Left lung (tissue), 10 donors: ENCODE data around the gene OTX1. TPM values are rescaled to one million over a fixed set of nuclear protein-coding genes. Genes with fewer than 3 reads are reported as not detected.
A peak's percentile ranks its signal among the peaks of the same experiment; 100 is the strongest.

Experiments
- ATAC-seq: fragments of 200-7000 bp; cut with Tn5 transposase; one replicate; pipeline ENCODE4 v1.9.1; 2020; ENCODE audit warnings: moderate library complexity
- DNase-seq, 4 donors: peaks; one replicate each; pipeline ENCODE4 v3.0.0-alpha.2; 2013 to 2020
- H3K27ac ChIP-seq, 2 donors: fragments of 200-600 bp; sonication (generic) in 1 of 2; one replicate each; pipeline versions ENCODE4 v1.5.0 to v1.8.0; 2020 to 2021
- H3K27me3 ChIP-seq, 2 donors: fragments of 200-600 bp; sonication (generic) in 1 of 2; one replicate each; pipeline versions ENCODE4 v1.5.0 to v1.8.0; 2020 to 2021
- H3K36me3 ChIP-seq, 2 donors: fragments of 200-600 bp; sonication (generic) in 1 of 2; one replicate each; pipeline versions ENCODE4 v1.5.0 to v1.8.0; 2020 to 2021
- H3K4me1 ChIP-seq, 2 donors: fragments of 200-600 bp; one replicate each; pipeline ENCODE4 v1.8.0; 2021
- H3K4me3 ChIP-seq, 2 donors: fragments of 200-600 bp; sonication (generic) in 1 of 2; one replicate each; pipeline versions ENCODE4 v1.5.0 to v1.8.0; 2020 to 2021; ENCODE audit warnings: mild to moderate bottlenecking in 1 of 2
- H3K9me3 ChIP-seq, 2 donors: fragments of 200-600 bp; sonication (generic) in 1 of 2; one replicate each; pipeline versions ENCODE4 v1.5.0 to v1.8.0; 2020 to 2021
- intact Hi-C, 2 donors: fragments of 100-400 bp; cut with DNase I; formaldehyde crosslinking; loops; one replicate each; pipeline versions ENCODE4 v1.11.2 to v1.14.2; 2022
- polyA plus RNA-seq, 6 donors: library from polyadenylated mRNA; unstranded; fragments of 120-200 nt; gene quantifications; one replicate each; pipeline ENCODE4 v1.2.1, GENCODE V29; 2013; ENCODE audit not compliant: insufficient read length in 6 of 6
- total RNA-seq, 2 donors: library from RNA; stranded (reverse); fragmentation: NEBNext Ultra II Directional; extraction: Animal tissue kit (Norgen Biotek cat#: 25700); gene quantifications; one replicate each; pipeline ENCODE4 v1.2.1, GENCODE V29; 2021
- TF ChIP-seq, protein P1 (sequence below), 2 donors: fragments of 200-600 bp; sonication (generic) in 1 of 2; IDR thresholded peaks; one replicate each; pipeline versions ENCODE4 v1.5.0 to v1.8.0; 2021; ENCODE audit warnings: antibody characterized with exemption in 2 of 2
- donor health status: DM: no; HTN: yes; CAD: no.
- donor health status: DM: no; HTN: no; CAD: no.

The OTX1 gene
- total and polyA plus RNA-seq, 8 donors, result 0.04 to 0.55 (median 0.14) TPM; not detected in 1

DNA sequence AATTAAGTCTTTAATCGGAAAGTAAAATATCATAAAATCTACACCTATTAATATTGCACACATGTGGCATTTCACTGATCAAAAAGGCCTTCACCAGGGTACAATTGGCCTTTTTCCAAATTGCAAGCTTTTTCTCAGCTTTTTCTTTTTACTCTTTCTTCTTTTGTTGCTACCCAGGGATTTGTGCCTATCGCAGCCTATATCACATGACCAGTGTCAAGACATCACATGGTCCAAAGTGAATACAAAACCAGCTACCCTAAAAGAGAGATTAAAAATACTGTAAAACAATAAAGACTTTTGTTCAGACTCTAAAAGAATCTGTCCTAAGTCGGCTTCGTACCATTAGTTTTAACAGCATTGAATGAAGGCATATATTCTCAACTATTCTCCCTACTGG is 15.0 kb upstream of the OTX1 start:
- no peaks in the 10 kb centered on the region for H3K36me3 ChIP-seq
- H3K27ac ChIP-seq, result no peak overlapping the region
- no peaks in the 10 kb centered on the region for H3K9me3 ChIP-seq
- TF ChIP-seq, protein P1, sequence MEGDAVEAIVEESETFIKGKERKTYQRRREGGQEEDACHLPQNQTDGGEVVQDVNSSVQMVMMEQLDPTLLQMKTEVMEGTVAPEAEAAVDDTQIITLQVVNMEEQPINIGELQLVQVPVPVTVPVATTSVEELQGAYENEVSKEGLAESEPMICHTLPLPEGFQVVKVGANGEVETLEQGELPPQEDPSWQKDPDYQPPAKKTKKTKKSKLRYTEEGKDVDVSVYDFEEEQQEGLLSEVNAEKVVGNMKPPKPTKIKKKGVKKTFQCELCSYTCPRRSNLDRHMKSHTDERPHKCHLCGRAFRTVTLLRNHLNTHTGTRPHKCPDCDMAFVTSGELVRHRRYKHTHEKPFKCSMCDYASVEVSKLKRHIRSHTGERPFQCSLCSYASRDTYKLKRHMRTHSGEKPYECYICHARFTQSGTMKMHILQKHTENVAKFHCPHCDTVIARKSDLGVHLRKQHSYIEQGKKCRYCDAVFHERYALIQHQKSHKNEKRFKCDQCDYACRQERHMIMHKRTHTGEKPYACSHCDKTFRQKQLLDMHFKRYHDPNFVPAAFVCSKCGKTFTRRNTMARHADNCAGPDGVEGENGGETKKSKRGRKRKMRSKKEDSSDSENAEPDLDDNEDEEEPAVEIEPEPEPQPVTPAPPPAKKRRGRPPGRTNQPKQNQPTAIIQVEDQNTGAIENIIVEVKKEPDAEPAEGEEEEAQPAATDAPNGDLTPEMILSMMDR (IDR thresholded peaks at IDR 0.05), result no peak
- H3K4me3 ChIP-seq, result no peak overlapping the region
- no peaks in the 10 kb centered on the region for H3K4me1 ChIP-seq
- intact Hi-C loops, result no loop called here
- no peaks in the 10 kb centered on the region for H3K27me3 ChIP-seq
- DNase-seq, result no peak
- ATAC-seq, result no peak

DNA sequence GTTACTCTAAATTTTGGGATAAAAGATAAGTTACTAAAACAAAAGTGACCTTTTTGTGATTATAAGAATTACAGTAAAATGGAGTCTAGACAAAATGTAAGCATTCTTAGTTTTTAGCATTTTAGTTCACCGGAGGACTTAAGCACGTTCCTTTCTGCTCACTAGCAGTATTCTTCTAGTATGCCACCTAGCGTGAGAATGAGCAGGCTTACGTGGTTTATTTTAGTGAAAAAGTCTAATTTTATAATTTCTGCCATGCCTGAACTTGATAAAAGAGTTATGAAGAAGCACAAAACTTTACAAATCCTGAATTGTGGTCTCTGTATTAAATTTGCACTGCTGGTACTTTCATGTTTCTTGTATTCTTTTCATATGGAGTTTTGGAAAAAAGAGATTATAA is 12.6 kb upstream of the OTX1 start:
- Histone ChIP-seq H3K4me3 (no peak overlapping the region), H3K27me3 (no peaks in the 10 kb centered on the region), H3K27ac (no peak overlapping the region), H3K36me3 (no peaks in the 10 kb centered on the region), H3K4me1 (no peaks in the 10 kb centered on the region), H3K9me3 (no peaks in the 10 kb centered on the region)
- DNase-seq, result no peak
- TF ChIP-seq, protein P1 (IDR thresholded peaks at IDR 0.05), result no peak
- intact Hi-C loops, result no loop called here
- ATAC-seq, result no peak

DNA sequence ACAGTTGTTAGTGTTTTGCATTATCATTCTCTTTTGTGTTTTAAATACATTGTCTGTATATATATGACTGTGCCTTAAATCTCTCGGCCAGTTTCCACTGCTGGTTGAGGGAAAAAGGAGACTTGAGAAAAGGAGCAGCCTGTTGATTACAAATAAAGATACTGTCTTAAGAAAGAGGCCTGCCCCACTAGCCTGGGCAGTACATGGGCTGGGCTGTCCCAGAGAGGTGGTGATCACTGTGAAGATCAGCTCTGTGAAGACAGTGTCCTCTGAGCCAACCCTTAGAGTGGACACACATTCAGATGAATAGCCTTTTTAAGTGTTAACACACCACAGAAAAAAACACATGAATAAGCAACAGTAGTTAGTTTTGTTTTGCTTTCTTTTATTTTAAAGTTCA is 10.0 kb upstream of the OTX1 start:
- no peak for ATAC-seq
- H3K4me3 ChIP-seq, result no peak overlapping the region
- no peaks in the 10 kb centered on the region for H3K9me3 ChIP-seq
- H3K27ac ChIP-seq, result no peak overlapping the region
- TF ChIP-seq, protein P1 (IDR thresholded peaks at IDR 0.05), result no peak
- peaks cover 0 to 12% of the 10 kb centered on the region in 2 donors for H3K36me3 ChIP-seq
- intact Hi-C loops, result no loop called here
- no peak for DNase-seq
- no peaks in the 10 kb centered on the region for H3K4me1 ChIP-seq
- H3K27me3 ChIP-seq, result peaks cover 0 to 13% of the 10 kb centered on the region in 2 donors

DNA sequence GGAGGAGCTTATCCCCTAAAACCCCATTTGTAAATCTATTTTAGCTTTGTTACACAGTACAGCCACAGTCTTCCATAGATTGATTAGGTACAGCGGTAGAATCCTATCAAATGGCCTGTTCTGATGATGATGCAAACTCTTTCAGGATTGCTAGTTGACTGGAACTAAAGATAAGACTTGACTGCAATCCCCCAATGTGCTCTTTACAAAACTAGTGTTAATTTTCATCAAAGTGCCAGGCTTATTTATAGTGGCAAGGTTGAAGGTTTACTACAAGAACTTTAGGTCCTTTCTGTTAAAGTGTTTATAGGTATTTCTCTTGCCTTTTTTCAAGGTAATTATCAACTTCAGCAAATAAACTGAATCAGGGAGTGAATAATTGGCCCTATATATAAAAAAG is 9.0 kb upstream of the OTX1 start:
- ATAC-seq, result no peak
- Histone ChIP-seq H3K27ac (no peak overlapping the region), H3K27me3 (peaks cover 9 to 23% of the 10 kb centered on the region in 2 donors), H3K9me3 (no peaks in the 10 kb centered on the region), H3K4me1 (no peaks in the 10 kb centered on the region), H3K36me3 (peaks cover 0 to 19% of the 10 kb centered on the region in 2 donors), H3K4me3 (no peak overlapping the region)
- DNase-seq, result no peak
- intact Hi-C loops, result no loop called here
- TF ChIP-seq, protein P1 (IDR thresholded peaks at IDR 0.05), result no peak

DNA sequence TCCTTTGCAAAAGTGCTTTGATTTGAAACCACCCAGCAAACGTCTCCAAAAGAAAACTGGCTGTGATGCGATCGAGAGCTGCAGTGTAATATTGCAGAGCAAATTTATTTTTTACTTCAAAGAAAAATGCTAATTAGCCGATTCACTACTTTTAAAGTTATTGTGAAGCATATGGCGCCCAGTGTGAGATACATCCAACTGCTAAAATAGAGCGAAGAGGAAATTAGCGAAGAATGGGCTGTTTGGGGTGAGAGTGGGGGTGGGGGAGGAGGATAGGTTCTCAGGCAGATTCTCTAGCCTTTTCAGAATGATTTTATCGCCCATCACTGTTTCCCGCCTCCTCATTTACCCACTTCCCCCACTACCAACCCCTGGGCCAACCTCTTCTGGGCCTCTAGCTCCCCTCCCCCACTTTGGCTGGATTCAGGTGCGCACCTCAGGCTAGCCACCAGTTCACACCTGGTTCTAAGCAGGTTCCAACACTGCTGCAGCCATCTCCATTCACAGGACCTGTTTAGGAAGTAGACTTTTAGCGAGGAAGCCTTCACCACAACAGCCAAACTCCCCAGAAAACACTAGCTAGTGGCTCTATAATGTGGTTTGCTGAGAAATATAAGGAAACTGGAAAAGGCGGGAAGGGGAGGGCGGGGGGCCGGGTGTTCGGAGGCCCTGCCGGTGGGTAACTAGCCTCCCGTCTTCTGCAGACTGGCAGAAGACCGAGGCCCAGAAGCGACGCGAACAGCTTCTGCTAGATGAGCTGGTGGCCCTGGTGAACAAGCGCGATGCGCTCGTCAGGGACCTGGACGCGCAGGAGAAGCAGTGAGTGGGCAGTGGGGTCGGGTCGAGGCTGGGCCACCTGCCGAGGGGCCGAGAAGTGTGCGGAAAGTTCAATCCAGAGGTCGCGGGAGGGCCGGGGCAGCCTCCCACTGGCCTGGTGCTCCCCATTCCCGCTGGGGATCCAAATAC is 6.0 kb upstream of the OTX1 start:
- Histone ChIP-seq H3K27ac (no peak overlapping the region), H3K4me3 (no peak overlapping the region), H3K4me1 (peaks cover 8 to 25% of the 10 kb centered on the region in 2 donors), H3K36me3 (peaks cover 0 to 19% of the 10 kb centered on the region in 2 donors), H3K27me3 (peaks cover 40 to 53% of the 10 kb centered on the region in 2 donors), H3K9me3 (no peaks in the 10 kb centered on the region)
- ATAC-seq (no peak), DNase-seq (peak in 1 of 4 donors; percentile 74)
- intact Hi-C loops, result no loop called here
- TF ChIP-seq, protein P1 (IDR thresholded peaks at IDR 0.05), result no peak
